PFSK-1 (cell line): ENCODE data around the gene GDPD5.

Experiments used
- FOXP2 ChIP-seq: optimal IDR thresholded peaks from 2 replicates; pipeline ENCODE3; 2011; ENCODE audit warnings: borderline replicate concordance, control low read depth, inconsistent platforms; ENCODE audit not compliant: insufficient read depth; ENCODE audit errors: extremely low read length, extremely low read depth
- POLR2AphosphoS5 ChIP-seq: IDR thresholded peaks from 2 replicates; pipeline ENCODE4 v1.6.1; 2012; ENCODE audit warnings: low read depth, mild to moderate bottlenecking, control low read depth, low read length, moderate library complexity
- SIN3A ChIP-seq: IDR thresholded peaks from 2 replicates; pipeline ENCODE4 v1.6.1; 2012; ENCODE audit warnings: mild to moderate bottlenecking, low read length, moderate library complexity, borderline replicate concordance; ENCODE audit not compliant: insufficient read depth
- TAF1 ChIP-seq: IDR thresholded peaks from 2 replicates; pipeline ENCODE4 v1.6.1; 2012; ENCODE audit warnings: low read length, control low read depth, borderline replicate concordance; ENCODE audit not compliant: insufficient read depth
- TF ChIP-seq, protein P1 (sequence below), 2 experiments: IDR thresholded peaks; 2 replicates each; pipeline versions ENCODE4 v1.6.1 to v1.8.0; 2011 to 2012; ENCODE audit warnings: low read depth in 2 of 2, low read length in 2 of 2, control low read depth in 1 of 2, inconsistent platforms in 1 of 2, mild to moderate bottlenecking in 1 of 2, moderate library complexity in 1 of 2; ENCODE audit not compliant: insufficient read depth in 1 of 2

The GDPD5 gene

DNA sequence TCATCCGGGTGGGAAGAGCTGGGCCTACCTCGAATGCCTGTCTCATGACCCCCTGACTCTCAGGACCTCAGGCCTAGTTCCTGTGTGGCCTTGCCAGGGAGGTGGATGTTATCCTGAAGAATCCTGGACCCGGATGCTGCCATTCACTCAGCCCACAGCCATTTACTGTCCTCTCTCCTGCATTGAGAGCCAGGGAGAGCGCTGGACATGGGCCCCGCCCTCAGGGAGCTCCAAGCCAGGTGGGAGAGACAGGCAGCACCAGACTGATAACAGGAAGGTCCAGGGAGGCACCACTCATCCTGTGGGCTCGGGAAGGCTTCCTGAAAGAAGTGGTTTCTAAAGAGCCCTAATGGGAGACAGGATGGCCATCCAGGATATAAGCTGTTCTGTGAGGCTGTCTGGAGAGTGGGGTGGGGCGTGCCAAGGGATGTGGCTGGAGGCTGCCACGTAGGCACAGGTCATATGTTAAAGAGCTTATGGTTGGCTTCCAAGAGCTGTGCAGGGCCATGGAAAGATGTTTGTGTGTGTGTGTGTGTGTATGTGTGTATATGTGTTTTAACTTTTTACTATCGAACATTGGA lies 44.9 kb upstream of the GDPD5 start:
- TF ChIP-seq TAF1 (no peak), SIN3A (no peak), FOXP2 (no peak), POLR2AphosphoS5 (no peak)
- TF ChIP-seq, protein P1, sequence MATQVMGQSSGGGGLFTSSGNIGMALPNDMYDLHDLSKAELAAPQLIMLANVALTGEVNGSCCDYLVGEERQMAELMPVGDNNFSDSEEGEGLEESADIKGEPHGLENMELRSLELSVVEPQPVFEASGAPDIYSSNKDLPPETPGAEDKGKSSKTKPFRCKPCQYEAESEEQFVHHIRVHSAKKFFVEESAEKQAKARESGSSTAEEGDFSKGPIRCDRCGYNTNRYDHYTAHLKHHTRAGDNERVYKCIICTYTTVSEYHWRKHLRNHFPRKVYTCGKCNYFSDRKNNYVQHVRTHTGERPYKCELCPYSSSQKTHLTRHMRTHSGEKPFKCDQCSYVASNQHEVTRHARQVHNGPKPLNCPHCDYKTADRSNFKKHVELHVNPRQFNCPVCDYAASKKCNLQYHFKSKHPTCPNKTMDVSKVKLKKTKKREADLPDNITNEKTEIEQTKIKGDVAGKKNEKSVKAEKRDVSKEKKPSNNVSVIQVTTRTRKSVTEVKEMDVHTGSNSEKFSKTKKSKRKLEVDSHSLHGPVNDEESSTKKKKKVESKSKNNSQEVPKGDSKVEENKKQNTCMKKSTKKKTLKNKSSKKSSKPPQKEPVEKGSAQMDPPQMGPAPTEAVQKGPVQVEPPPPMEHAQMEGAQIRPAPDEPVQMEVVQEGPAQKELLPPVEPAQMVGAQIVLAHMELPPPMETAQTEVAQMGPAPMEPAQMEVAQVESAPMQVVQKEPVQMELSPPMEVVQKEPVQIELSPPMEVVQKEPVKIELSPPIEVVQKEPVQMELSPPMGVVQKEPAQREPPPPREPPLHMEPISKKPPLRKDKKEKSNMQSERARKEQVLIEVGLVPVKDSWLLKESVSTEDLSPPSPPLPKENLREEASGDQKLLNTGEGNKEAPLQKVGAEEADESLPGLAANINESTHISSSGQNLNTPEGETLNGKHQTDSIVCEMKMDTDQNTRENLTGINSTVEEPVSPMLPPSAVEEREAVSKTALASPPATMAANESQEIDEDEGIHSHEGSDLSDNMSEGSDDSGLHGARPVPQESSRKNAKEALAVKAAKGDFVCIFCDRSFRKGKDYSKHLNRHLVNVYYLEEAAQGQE (IDR thresholded peaks at IDR 0.05; ENCODE audit: insufficient read depth in 1 of 2, low read depth in 2 of 2, low read length in 2 of 2), result no peak

DNA sequence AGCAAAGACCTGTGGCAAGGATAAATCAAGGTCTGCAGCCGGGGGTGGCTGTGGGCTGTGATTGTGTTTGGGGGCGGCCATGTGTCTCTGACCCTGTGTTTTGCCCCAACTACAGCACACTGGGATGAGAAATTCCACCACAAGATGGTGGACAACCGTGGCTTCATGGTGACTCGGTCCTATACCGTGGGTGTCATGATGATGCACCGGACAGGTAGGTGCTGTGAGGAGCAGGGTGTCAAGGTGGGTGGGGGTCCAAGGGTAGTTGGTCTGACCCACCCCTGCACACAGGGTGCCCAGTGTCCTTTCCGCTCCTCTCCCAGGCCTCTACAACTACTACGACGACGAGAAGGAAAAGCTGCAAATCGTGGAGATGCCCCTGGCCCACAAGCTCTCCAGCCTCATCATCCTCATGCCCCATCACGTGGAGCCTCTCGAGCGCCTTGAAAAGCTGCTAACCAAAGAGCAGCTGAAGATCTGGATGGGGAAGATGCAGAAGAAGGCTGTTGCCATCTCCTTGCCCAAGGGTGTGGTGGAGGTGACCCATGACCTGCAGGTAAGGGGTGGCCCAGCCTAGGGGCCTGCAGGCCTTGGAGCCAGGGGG lies 43.0 kb upstream of the GDPD5 start:
- no peak for TF ChIP-seq TAF1
- TF ChIP-seq, protein P1 (IDR thresholded peaks at IDR 0.05; ENCODE audit: insufficient read depth in 1 of 2, low read depth in 2 of 2, low read length in 2 of 2), result no peak
- TF ChIP-seq FOXP2, result no peak
- TF ChIP-seq SIN3A, result no peak
- TF ChIP-seq POLR2AphosphoS5, result no peak

DNA sequence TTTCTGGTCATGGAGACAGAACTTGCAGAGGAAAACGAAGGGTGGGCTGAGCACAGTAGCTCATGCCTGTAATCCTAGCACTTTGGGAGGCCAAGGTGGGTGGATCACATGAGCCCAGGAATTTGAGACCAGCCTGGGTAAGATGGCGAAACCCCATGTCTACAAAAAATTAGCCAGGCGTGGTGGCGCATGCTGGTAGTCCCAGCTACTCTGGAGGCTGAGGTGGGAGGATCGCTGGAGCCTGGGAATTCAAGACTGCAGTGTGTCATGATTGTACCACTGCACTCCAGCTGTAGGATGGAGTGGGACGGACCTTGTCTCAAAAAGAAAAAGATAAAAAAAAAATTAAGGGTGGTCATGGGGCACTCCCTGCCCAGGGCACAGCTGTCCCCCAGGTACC lies 42.2 kb upstream of the GDPD5 start:
- TF ChIP-seq, protein P1 (IDR thresholded peaks at IDR 0.05; ENCODE audit: insufficient read depth in 1 of 2, low read depth in 2 of 2, low read length in 2 of 2), result no peak
- TF ChIP-seq FOXP2, result no peak
- TF ChIP-seq TAF1, result no peak
- TF ChIP-seq POLR2AphosphoS5, result no peak

DNA sequence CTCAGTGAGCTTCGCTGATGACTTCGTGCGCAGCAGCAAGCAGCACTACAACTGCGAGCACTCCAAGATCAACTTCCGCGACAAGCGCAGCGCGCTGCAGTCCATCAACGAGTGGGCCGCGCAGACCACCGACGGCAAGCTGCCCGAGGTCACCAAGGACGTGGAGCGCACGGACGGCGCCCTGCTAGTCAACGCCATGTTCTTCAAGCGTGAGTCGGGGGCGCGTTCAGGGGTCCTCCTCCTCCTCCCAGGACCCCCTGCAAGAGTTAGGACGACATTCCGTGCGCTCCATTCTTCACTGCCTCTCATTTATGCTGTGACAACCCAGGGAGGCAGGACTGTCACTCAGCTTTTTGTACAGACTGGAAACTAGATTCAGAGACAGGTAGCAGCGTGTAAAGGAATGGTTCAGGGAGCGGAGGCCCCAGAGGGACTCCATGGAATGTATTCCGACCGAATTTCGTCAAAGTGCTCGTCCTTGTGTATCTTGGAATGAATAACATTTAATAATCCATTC lies 41.1 kb upstream of the GDPD5 start:
- TF ChIP-seq POLR2AphosphoS5 (no peak), TAF1 (no peak), SIN3A (no peak), FOXP2 (no peak)
- TF ChIP-seq, protein P1 (IDR thresholded peaks at IDR 0.05; ENCODE audit: insufficient read depth in 1 of 2, low read depth in 2 of 2, low read length in 2 of 2), result no peak
